HG02870 (cell line): Measurements from ENCODE around the gene NCAPH2.

Source experiments
- ATAC-seq: cut with Tn5 transposase; IDR thresholded peaks from one replicate; pipeline ENCODE4 v1.9.1; 2021; ENCODE audit warnings: mild to moderate bottlenecking, moderate library complexity; ENCODE audit not compliant: unreplicated experiment

Gene NCAPH2

DNA sequence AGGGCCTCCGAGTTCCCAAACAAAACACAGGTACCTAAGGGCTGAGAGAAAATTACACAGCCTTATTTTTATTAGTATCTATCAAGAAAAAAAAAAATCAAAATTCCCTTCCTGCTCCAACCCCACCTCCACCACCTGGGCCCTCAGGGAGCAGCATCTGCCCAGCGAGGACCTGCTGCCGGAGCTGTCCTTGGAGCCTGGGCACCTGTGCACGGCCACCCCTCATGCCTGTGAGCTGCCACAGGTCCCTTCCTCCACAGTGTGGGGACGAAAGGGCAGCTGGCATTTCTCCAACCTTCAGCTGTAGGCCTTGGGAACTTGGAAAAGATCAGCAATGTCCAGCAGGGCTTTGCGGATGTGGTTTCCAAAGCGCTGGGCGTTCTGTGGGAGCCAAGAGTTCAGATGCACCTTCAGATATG lies 61.0 kb downstream of the NCAPH2 start:
- no peak for ATAC-seq

DNA sequence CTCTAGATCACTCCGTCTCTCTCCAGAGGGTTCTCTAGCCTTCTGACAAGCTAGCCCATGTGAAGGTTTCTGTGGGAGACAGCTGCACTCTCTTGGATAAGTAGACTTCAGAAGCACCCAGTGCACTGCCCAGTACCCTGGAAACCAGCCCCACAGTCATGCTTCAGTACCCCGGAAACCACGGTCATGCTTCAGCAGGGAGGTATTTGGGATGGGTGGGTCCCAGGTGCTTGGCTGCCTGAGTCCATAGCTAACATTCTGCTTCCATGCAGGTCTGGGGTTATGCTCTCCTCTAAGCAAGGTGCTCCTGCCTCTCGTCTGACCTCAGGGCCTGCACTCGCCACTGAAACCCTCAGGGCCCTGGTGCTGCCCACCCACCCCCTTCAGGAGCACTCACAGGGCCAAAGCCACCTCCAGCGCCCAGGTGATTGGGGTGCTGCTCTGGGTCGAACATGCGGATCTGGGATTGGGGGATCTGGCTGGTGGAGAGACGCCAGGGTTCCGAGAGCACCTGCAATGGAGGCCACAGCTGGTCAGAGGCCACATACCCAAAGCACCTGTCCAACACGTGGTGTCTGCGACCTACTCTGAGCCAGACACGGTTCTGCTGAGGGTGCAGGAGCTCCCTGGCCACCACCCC lies 62.0 kb downstream of the NCAPH2 start:
- ATAC-seq: no peak

DNA sequence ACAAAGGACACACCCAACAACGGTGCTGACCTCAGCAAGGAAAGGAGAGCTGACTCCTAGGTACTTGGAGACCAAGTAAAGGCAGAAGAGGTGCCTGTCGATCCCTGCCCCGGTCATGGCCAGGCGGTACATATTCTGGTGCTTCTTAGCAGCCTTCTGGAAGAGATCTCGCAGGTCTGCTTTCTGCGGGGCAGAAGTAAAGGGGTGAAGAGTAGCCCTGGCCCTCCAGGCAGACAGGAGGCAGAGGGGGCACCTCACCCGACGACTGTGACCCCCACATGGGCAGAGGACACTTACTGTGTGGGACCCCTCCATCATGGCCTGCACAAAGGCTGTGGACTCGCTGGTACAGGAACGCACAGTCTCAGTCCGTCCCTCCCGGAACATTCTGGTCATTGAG lies 62.8 kb downstream of the NCAPH2 start:
- no peak for ATAC-seq

DNA sequence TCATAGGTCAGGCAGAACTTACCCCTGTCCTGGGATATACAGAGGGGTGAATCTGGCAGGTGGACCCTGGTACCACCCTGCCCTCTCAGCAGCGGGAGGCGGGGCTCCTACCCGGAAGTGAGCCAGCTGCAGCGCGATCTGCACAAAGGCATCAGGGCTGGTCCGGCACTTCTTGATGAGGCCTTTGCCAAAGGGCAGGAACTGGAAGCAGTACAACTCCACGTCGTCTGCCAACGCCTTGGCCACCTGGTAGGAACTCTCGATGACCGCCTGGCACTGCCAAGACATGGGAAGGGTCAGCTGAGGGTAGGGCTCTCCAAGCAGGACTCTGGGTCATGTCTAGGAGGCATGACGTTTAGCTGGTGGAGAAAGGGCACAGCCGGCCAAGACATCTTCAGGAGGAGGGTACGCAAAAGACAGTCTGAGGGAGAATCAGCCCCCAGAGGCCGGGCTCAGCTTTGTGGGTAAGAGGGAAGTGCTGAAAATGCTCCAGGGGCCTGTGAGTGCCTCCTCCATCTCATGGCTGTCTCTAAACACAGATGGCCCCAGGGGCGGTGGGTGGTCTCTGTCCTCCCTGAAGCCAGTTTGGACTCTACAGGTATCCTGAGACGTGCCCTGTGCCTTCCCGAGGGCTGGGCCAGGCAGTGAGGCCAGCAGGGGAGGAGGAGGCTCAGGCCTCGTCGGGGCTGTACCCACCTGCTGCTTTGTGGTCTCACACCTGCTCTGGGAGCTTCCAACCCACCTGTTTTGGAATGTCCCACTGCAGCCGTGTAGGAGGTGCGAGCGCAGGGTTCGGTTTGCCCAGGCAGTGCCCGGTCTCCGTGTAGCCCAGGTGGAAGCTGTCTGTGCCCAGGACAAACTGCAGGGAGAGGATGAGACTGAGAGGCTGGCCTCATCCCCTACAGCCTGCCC lies 63.5 kb downstream of the NCAPH2 start:
- no peak for ATAC-seq

DNA sequence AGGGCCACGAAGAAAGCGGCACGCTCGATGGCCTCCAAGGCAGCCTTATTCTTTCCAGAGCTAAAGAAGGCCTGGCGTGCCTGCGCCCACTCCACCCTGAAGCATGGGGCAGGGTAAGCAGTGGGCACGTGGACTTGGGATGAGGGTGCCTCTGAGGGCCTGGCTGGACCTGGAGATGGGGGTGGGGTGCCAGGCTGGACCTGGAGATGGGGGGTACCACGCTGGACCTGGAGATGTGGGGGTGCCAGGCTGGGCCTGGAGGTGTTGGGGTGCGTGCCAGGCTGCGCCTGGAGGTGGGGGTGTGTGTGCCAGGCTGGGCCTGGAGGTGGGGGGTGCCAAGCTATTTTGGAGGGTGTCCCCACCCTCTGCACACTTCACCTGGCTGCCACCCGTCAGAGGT lies 64.9 kb downstream of the NCAPH2 start:
- no peak for ATAC-seq

DNA sequence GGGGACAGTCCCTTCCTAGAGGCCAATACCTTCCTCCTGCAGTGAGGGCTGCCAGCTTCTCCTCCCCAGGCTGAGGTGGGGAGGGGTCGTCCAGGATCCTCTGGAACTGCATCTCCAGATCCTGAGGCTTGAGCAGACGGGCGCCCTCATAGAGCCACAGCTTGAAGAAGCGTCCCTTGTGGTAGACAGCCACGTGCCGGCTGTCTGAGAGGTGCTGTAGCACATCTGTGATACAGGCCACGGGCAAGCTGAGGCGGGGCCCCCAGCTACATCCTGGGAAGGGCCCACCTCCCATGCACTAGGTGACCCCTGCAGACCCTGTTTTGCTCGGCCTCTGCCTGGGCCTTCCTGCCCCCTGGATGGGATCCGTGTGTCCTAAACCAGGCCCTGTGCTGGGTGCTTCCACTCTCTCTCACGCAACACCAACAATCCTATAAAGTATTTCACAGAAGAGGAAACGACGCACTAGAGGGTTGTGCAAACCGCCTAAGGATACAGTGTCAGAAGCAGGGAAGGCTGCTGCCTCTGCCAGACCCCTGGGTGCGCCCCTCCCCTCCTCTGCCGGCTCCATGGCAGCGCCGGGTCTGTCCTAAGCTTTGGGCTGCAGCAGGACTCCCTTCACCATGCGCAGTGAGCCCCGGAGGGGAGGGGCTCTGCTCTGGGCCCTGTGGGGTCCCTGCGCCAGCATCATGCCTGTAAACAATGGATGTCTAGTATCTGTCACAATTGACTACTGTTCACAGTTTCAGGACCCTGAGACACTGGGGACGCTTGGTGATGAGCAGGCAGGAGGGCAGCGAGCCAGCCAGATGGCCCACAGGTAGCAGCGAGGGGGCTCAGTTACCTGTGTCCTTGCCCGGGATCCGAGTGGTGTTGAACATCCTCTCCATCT lies 65.7 kb downstream of the NCAPH2 start:
- ATAC-seq: no peak

DNA sequence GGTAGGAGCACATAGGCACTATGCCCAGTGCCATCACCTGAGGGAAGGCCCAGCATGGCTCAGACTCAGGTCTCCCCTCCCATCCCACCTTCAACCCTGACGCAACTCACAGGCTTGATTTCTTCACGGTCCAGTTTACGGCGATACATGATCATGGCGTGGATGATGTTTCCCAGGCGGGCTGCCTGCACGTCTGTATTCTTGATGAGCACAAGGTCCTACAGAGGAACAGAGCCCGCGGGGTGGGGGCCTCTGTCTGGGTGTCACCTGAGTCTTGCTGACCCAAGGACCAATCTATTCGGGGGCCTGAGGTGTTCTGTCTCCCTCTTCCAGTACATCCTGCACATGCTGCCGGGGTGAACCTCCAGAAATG lies 66.3 kb downstream of the NCAPH2 start:
- no peak for ATAC-seq
